ENCODE measurements around the gene RAB11FIP4. TPM values are rescaled to one million over a fixed set of nuclear protein-coding genes. Genes with fewer than 3 reads are reported as not detected.

The RAB11FIP4 gene
- total RNA-seq, 1 experiment from 2014 or later: 2.5 TPM

DNA sequence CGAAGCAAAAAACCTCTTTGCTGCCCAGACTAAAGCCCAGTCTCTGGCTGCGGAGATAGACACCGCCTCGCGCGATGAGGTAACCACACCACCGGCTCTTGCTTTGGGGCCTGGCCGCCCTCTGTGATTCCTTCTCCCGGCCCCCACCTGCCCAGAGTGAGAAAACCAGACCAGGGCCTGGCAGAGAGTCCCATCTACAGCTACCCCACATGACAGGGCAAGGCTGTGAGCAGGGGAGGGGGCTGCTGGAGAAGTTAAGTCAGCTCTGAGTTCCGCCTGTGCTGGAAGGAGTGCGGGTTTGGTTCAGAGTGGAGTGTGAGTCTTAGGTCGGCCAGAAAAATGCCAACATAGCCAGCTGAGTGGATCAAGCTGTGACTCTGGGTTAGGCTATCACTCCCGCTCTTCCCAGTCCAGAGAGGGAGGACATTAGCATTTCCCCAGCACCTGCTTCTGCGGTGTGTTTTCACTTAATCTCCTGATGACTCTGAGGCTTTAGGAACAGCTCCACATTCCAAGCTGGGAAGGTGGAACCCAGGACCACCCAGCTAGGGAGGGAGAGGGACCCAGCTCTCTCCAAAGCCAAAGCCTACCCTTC, 139.0 kb downstream of the RAB11FIP4 start:
- H3K4me3 ChIP-seq: no peak overlapping the region
- no peaks in the 10 kb centered on the region for H3K9me3 ChIP-seq (replicated peaks)
- H3K4me1 ChIP-seq (replicated peaks): peaks cover 14% of the 10 kb centered on the region
- H3K27me3 ChIP-seq (replicated peaks): no peaks in the 10 kb centered on the region
- H3K27ac ChIP-seq: no peak overlapping the region
- H3K36me3 ChIP-seq: no peaks in the 10 kb centered on the region
- DNase-seq (ENCODE audit: low read depth in 1 of 2, low spot score in 2 of 2): no peak

DNA sequence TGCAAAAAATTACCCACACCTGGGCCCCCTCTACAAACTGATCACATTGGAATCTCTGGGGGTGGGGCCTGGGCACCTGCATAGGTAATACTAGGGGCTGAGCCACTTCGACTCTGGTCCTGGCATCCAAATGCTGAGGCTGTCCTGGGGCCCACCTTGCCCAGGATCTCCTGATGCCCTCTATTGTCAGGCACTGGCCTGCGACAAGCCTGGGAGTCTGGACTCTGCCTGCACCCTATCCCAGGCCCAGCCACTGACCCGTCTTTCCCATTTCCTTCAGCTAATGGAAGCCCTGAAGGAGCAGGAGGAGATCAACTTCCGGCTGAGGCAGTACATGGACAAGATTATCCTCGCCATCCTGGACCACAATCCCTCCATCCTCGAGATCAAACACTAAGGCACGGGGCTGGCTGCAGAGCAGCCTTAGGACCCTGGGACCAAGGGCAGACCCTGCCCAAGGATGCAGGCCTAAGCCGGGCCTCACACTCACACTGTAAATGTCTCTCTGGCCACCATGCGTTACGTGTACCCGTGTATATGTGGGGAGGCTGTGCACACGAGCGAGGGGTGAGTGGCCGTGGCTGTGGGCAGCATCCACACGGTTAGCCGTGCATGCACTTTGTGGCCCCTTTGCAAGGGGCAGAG, 140.0 kb downstream of the RAB11FIP4 start:
- no peak for DNase-seq (ENCODE audit: low read depth in 1 of 2, low spot score in 2 of 2)
- Histone ChIP-seq H3K27me3 (replicated peaks) (no peaks in the 10 kb centered on the region), H3K9me3 (replicated peaks) (no peaks in the 10 kb centered on the region), H3K27ac (no peak overlapping the region), H3K36me3 (no peaks in the 10 kb centered on the region), H3K4me1 (replicated peaks) (peaks cover 14% of the 10 kb centered on the region), H3K4me3 (no peak overlapping the region)

DNA sequence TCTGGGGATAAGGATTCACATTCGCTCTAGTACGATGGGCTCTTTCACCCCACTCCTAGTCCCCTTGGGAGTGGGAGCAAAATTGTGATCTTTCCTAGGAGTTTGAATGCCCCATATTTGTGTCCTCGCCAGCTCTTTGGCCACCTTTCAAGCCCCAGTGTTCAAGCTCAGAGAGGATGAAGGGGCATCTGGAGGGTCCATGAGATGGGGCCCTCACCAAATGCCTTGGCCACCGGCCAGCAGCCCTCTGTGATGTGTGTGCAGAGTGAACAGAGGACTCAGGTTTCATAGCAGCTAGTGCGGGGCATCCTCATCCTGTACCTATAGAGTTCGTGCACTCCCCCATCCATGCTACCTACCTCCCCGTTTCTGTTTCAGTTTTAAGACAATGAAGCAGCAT, 140.6 kb downstream of the RAB11FIP4 start:
- no peak overlapping the region for H3K4me3 ChIP-seq
- DNase-seq (ENCODE audit: low read depth in 1 of 2, low spot score in 2 of 2): no peak
- peaks cover 14% of the 10 kb centered on the region for H3K4me1 ChIP-seq (replicated peaks)
- H3K27ac ChIP-seq: no peak overlapping the region
- H3K9me3 ChIP-seq (replicated peaks): no peaks in the 10 kb centered on the region
- H3K36me3 ChIP-seq: no peaks in the 10 kb centered on the region
- H3K27me3 ChIP-seq (replicated peaks): no peaks in the 10 kb centered on the region

DNA sequence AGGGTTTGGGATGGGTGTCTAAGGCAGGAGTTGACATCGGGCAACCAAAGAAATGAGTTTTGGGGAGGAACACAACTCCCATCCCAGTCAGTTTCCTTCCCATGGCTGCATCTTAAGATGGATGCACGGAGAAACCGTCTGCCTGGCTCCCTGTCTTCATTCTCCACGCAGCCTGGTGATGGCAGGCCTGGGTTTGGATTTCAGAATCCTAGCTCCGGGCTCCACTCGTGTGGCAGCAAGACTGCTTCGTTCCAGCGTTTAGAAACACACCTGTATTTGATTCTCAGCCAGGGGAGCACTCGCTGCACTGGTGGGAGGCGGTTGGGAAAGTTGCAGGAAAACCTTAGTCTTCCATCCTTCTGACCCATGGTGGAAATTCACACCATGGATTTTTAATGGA, 141.1 kb downstream of the RAB11FIP4 start:
- no peak for DNase-seq (ENCODE audit: low read depth in 1 of 2, low spot score in 2 of 2)
- no peaks in the 10 kb centered on the region for H3K27me3 ChIP-seq (replicated peaks)

DNA sequence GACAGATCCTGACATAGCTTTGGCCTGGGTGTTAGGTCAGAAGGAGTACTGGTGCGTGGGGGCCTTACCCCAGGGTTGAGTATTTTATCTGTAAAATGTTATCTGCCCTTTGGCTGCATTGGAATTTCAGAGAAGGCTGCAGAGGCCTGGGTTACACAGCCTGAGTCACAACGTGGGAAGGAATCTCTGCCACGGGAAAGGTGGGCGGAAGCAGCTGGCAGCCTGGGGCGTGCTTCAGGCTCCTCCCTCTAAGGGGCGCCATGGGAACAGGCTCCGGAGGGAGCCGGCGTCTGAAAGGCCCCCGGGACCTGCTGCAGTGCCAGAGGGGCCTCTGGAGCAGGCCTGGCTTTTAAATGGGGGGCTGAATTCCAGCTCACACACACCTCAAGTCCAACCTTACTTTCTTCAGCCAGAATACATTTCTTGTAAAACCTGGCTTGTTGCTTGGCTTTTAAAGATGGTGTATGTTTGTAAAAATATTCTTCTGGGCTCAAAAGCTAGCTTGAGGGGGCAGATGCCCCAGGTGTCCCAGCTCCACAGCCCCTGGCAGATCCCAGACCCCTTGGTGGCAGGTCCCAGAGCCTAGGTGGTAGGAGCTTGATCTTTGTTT, 142.2 kb downstream of the RAB11FIP4 start:
- H3K27me3 ChIP-seq (replicated peaks): no peaks in the 10 kb centered on the region
- H3K4me3 ChIP-seq: no peak overlapping the region
- DNase-seq (ENCODE audit: low read depth in 1 of 2, low spot score in 2 of 2): peak; percentile 46 to 63
- peaks cover 21% of the 10 kb centered on the region for H3K4me1 ChIP-seq (replicated peaks)
- H3K27ac ChIP-seq: no peak overlapping the region
- no peaks in the 10 kb centered on the region for H3K9me3 ChIP-seq (replicated peaks)
- H3K36me3 ChIP-seq: no peaks in the 10 kb centered on the region

More for the DNA sequence above, 141.1 kb downstream of the RAB11FIP4 start:
- H3K9me3 ChIP-seq (replicated peaks): no peaks in the 10 kb centered on the region
- H3K27ac ChIP-seq: no peak overlapping the region
- no peaks in the 10 kb centered on the region for H3K36me3 ChIP-seq
- no peak overlapping the region for H3K4me3 ChIP-seq
- H3K4me1 ChIP-seq (replicated peaks): peaks cover 14% of the 10 kb centered on the region

DNA sequence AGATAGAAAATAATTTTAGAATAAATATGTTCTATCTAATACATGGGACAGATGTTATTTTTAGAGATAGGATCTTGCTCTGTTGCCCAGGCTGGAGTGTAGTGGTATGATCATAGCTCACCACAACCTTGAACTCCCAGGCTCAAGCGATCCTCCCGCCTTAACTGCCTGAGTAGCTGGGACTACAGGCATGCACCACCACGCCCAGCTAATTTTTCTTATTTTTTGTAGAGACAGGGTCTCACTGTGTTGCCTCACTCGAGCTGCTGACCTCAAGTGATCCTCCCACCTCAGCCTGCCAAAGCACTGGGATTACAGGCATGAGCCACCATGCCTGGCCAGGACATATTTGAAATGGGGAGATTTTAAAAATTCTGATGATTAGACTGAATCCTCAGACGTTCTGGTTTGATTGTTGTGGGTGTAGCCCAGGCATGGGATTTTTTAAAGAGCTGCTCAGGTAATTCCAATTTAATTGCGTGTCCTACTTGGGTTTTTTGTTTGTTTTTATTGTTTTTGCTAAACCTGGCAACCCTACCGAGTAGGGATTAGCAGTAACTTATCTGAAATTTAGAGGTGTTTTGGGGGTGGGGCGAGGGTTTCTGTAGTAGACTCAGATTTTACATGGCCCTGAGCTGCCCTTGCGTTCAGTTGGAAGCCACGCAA, 142.9 kb downstream of the RAB11FIP4 start:
- no peak for DNase-seq (ENCODE audit: low read depth in 1 of 2, low spot score in 2 of 2)
- H3K27ac ChIP-seq: no peak overlapping the region
- no peaks in the 10 kb centered on the region for H3K9me3 ChIP-seq (replicated peaks)
- peaks cover 21% of the 10 kb centered on the region for H3K4me1 ChIP-seq (replicated peaks)
- H3K4me3 ChIP-seq: no peak overlapping the region
- no peaks in the 10 kb centered on the region for H3K27me3 ChIP-seq (replicated peaks)
- no peaks in the 10 kb centered on the region for H3K36me3 ChIP-seq

DNA sequence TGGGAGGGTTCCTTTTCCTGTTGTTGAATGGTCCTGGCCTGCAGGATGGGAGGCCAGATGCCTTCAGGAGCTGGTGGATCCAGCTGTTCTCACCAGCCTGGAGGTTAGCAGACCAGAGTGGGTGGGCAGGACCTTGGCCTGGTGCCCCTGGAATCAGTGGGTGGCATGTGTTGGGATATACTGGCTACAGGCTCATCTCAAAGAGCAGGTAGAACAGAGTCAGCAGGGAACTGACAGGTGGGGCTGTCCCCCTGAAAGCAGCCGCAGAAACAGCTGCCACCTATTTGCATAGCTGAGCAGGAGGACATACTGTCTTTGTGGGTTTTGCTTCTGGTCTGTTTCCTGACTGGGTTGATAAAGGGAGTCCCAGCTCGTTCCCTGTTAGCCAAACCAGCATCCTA, 144.1 kb downstream of the RAB11FIP4 start:
- Histone ChIP-seq H3K4me1 (replicated peaks) (peaks cover 21% of the 10 kb centered on the region), H3K36me3 (no peaks in the 10 kb centered on the region), H3K9me3 (replicated peaks) (no peaks in the 10 kb centered on the region), H3K27ac (no peak overlapping the region), H3K27me3 (replicated peaks) (no peaks in the 10 kb centered on the region), H3K4me3 (no peak overlapping the region)
- no peak for DNase-seq (ENCODE audit: low read depth in 1 of 2, low spot score in 2 of 2)

DNA sequence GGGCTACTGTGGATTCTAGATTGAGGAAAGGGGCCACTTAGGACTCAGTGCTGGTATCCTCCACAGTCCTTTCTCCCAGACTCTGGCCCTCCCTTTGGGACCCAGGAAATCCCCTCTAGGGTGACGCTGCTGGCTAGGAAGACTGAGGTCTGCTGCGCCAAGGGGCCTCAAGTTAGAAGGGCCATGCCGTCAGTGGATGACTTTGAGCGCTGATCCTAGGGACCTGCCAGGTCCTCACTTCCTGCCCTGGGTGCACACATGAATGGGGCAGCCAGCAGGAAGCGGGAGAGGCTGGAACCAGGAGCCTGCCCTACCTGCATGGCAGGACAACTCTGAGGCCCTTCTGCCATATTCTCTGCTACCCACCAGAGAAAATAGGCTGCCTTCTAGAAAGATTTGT, 145.0 kb downstream of the RAB11FIP4 start:
- no peaks in the 10 kb centered on the region for H3K27me3 ChIP-seq (replicated peaks)
- no peak overlapping the region for H3K27ac ChIP-seq
- H3K4me3 ChIP-seq: no peak overlapping the region
- H3K9me3 ChIP-seq (replicated peaks): no peaks in the 10 kb centered on the region
- no peak for DNase-seq (ENCODE audit: low read depth in 1 of 2, low spot score in 2 of 2)
- H3K4me1 ChIP-seq (replicated peaks): peaks cover 21% of the 10 kb centered on the region
- no peaks in the 10 kb centered on the region for H3K36me3 ChIP-seq

DNA sequence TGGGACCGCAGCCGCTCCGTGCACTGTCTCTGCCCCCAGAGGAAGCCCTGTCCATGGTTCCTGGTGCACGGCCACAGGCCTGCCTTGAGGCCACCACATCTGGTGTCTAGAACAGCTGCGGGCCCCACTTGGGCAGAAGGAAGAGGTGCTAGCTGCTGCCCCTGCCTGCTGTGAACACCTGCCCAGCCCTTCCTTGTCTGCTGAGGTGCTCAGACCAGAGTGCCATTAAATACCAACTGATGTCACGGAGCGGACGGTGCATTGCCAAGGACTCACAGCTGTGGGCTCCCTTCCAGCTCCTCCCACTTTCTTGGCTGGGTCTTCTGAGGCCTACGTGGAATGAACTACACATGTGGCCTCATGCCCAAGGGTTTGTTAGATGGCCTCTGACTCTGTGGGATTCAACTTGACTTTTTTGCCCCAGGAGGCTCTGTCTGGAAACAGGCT, 146.1 kb downstream of the RAB11FIP4 start:
- H3K4me3 ChIP-seq: no peak overlapping the region
- peaks cover 20% of the 10 kb centered on the region for H3K4me1 ChIP-seq (replicated peaks)
- no peak for DNase-seq (ENCODE audit: low read depth in 1 of 2, low spot score in 2 of 2)
- no peaks in the 10 kb centered on the region for H3K9me3 ChIP-seq (replicated peaks)
- H3K27me3 ChIP-seq (replicated peaks): no peaks in the 10 kb centered on the region
- H3K36me3 ChIP-seq: no peaks in the 10 kb centered on the region
- H3K27ac ChIP-seq: no peak overlapping the region

DNA sequence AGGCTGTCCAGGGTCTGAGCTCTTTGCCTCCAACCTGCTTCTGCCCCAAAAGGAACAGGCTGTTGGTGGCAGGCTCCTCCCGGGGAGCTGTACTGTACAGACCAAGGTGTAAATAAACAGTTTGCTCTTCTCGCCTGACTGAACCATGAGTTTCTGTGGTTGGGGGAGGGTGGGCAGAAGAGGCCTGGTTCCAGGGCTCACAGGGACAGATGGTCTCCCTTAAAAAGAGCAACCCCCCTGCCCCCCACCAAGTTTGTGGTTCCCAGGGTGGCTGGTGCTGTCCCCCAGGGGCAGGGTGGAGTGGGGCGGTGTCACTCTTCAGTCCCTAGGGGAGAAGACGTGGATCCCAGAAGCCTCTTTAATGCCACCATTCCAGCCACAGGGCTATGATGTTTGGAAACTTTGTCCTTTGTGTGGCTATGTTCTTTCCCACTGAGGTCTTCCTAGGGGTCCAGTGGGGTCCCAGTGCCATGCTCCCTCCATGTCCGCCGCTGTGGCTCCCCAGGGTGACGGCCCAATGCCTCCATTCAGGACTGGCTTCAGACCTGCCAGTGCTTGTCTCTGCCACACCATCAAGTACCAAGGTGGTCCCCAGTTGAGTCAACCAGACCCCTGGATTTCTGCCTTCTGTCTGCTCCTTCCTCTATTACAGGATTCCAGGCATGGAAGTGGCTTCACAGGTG, 146.7 kb downstream of the RAB11FIP4 start:
- H3K36me3 ChIP-seq: no peaks in the 10 kb centered on the region
- H3K4me1 ChIP-seq (replicated peaks): peaks cover 13% of the 10 kb centered on the region
- no peak for DNase-seq (ENCODE audit: low read depth in 1 of 2, low spot score in 2 of 2)
- no peak overlapping the region for H3K27ac ChIP-seq
- H3K4me3 ChIP-seq: no peak overlapping the region
- no peaks in the 10 kb centered on the region for H3K9me3 ChIP-seq (replicated peaks)
- no peaks in the 10 kb centered on the region for H3K27me3 ChIP-seq (replicated peaks)

DNA sequence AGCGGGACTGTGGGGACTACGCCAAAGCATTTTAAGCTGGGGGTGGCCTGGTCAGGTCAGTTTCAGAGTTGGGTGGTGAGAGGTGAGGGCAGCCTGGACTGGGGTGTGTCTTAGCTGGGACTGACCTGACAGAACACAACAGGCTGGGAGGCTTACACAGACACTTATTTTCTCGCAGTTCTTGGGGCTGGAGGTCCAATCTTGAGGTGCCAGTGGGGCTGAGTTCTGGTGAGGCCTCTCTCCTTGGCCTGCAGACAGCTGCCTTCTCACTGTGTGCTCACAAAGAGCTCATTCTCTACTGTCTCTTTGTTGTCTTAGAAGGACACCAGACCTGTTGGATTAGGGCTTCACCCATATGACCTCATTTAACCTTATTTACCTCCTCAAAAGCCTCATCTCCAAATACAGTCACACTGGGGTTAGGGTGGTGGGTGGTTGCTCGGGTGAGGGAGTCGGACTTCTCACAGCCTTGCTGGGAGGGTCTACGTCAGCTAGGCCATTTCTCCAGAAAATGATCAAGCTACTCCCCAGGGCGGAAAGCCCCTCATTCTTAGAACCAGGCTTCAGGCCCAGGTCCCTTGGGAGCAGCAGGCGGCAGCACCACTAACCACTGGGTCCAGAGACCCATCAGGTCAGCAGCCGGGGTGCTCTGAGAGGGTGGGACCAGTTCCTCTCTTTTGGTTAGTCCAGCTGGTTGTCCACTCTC, 149.3 kb downstream of the RAB11FIP4 start:
- no peak for DNase-seq (ENCODE audit: low read depth in 1 of 2, low spot score in 2 of 2)
- no peaks in the 10 kb centered on the region for H3K27me3 ChIP-seq (replicated peaks)
- no peak overlapping the region for H3K4me3 ChIP-seq
- H3K9me3 ChIP-seq (replicated peaks): no peaks in the 10 kb centered on the region; the same call in 1 of the 2 replicates
- H3K36me3 ChIP-seq: no peaks in the 10 kb centered on the region
- no peak overlapping the region for H3K27ac ChIP-seq
- H3K4me1 ChIP-seq (replicated peaks): peaks cover 7% of the 10 kb centered on the region

DNA sequence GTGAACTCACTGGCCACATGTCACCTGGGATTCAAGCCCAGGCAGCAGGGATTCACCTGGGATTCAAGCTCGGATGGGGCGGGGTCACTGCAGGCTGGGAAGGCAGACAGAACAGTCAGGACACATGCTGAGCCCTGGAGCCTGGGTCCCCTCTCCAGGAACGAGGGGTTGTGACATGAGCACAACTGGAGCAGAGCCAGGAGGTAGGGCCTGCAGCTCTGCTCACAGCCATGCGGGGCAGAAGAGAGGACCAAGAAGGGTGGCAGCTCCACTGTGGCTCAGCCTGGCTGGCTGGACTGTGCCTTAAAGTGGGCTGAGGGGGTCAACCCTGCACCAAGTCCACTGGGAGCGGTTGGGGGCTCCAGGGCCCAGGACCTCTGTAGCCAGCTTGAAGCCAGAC, 150.1 kb downstream of the RAB11FIP4 start:
- DNase-seq (ENCODE audit: low read depth in 1 of 2, low spot score in 2 of 2): no peak

DNA sequence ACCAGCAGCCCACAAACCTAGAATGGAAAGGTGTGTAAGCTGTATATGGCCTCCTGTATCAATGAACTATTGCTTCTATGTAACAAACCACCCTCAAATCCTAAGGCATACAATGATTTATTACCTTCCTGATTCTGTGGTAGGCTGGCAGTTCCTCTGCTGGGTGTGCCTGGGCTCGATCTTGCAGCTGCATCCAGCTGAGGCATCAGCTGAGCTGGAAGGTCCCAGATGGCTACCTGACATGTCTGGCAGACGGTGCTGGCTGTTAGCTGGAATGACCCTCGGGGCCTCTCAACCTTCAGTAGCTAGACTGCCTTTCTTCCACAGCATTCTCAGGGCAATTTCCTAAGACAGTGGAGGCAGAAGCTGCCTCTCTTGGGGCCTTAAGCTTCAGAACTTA, 152.7 kb downstream of the RAB11FIP4 start:
- Histone ChIP-seq H3K36me3 (no peaks in the 10 kb centered on the region), H3K27me3 (replicated peaks) (no peaks in the 10 kb centered on the region), H3K4me3 (no peak overlapping the region), H3K27ac (no peak overlapping the region), H3K4me1 (replicated peaks) (peaks cover 5% of the 10 kb centered on the region; the same call in 1 of the 2 replicates), H3K9me3 (replicated peaks) (no peaks in the 10 kb centered on the region; the same call in 1 of the 2 replicates)
- DNase-seq (ENCODE audit: low read depth in 1 of 2, low spot score in 2 of 2): no peak

More for the DNA sequence above, 150.1 kb downstream of the RAB11FIP4 start:
- H3K36me3 ChIP-seq: no peaks in the 10 kb centered on the region
- H3K27me3 ChIP-seq (replicated peaks): no peaks in the 10 kb centered on the region
- H3K9me3 ChIP-seq (replicated peaks): no peaks in the 10 kb centered on the region; the same call in 1 of the 2 replicates
- H3K4me1 ChIP-seq (replicated peaks): peaks cover 7% of the 10 kb centered on the region
- no peak overlapping the region for H3K4me3 ChIP-seq
- H3K27ac ChIP-seq: no peak overlapping the region

Measured in SJSA1 (cell line).